ENCODE measurements around the gene APBB2.

- no peak for TF ChIP-seq CTCF (conservative IDR thresholded peaks at IDR 0.05)
- TF ChIP-seq EZH2 (IDR thresholded peaks at IDR 0.05; ENCODE audit: low read depth), result no peak
Observed at GRCh38 chr4:40923316-40924095, 290.8 kb downstream of the APBB2 start.
